Retinal pigment epithelial cell (primary cell): ENCODE measurements around the gene AGBL4.

Source experiments
- DNase-seq: peaks from one replicate; pipeline ENCODE4 v3.0.0-alpha.2; 2010; ENCODE audit warnings: low read depth
- H3K4me3 ChIP-seq: 2 replicates; pipeline ENCODE4 v1.5.1; 2011; ENCODE audit warnings: mild to moderate bottlenecking, low read length, control low read depth, moderate library complexity
- CTCF ChIP-seq: conservative IDR thresholded peaks from 2 replicates; pipeline ENCODE4 v1.5.1; 2011; ENCODE audit warnings: low read depth, low read length, control low read depth, inconsistent platforms

The AGBL4 gene

DNA sequence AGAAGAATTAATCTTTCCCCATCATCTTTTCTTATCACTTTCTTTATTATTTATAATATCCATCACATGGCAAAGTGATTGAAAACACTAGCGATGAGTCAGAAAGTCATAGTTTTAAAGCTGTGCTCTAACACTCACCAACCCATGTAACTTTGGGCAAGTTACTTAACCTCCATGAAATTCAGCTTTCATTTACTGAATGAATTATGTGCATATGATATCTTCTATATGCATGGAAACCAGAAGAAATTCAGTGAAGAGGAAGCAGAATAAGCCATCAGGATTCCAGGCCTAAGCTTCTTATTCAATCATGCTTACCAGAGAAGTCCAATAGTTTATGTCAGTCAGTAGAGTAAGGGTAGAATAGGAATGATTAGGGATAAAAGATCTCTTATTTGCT lies 300.1 kb downstream of the AGBL4 start:
- no peak for TF ChIP-seq CTCF
- no peak for DNase-seq

DNA sequence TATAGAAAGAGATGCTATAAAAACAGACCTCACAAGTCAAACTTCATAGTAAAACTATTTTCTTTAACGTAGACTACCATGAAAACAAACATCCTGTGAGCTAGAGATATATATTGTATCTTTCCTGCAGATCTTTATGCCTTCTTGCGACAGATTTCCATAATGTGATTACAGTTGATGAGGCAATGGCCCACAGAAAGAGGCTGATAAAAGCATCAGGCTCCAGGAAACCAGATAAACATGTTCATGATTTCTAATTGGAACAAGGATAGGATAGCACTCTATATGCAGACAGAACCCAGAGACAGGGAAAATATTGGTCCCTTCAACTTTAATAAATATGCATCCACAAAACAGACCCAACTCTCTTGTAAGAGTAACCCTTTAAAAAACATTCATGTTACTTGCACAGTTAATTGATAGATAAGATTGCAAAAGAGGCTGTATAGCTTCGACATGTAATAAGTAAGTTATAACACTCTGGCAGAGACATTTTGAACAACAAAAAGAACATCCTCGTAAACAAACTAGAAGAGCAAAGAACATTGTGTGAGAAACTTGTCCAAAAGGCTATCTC lies 329.4 kb downstream of the AGBL4 start:
- no peak for TF ChIP-seq CTCF
- H3K4me3 ChIP-seq, result no peak overlapping the region

More for the DNA sequence above, 300.1 kb downstream of the AGBL4 start:
- no peak overlapping the region for H3K4me3 ChIP-seq

GRCh38 chr1:49686107-49686506 lies 337.6 kb downstream of the AGBL4 start:
- DNase-seq, result peak; percentile 53
- no peak for TF ChIP-seq CTCF
- no peak overlapping the region for H3K4me3 ChIP-seq

More for the DNA sequence above, 329.4 kb downstream of the AGBL4 start:
- DNase-seq, result no peak

GRCh38 chr1:49677706-49678105 lies 346.0 kb downstream of the AGBL4 start:
- H3K4me3 ChIP-seq, result no peak overlapping the region
- no peak for TF ChIP-seq CTCF
- DNase-seq, result no peak

DNA sequence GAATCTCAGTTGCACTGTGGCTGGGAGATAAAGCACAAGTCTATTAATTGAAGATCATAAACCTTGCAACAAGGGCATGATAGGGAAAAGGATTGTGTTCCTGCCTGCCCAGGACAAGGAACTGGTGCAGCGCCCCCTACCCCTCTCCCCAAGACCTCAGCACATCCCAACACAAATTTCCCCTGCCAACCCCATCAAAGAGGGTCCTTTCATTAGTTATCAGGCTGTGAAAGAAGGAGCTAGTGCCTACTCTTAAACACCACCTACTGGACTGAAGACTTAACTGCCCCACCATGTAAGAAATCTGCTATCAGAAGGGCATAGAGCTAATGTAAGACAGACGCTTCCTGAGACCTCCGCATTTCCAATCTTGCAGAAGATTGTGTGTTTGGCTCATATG lies 372.6 kb downstream of the AGBL4 start:
- H3K4me3 ChIP-seq, result no peak overlapping the region
- DNase-seq, result no peak
- no peak for TF ChIP-seq CTCF

DNA sequence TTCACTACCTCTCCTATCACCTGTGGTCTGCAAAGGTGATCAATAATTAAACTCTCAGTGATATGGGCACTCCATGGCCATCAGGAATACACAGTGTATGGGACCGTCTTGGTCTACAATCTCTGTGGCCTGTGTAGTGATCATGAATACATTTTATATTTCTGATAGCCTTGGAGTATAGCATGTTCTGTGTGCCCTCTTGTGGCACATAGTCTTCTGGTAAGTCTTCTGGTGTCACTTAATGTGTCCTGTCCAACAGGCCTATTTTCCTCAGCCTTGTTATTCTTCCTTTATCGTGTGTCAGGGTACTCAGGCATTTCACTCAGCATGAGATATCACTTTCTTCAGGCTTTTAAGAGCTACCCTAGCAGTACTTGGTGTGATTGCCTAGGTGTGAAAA lies 393.6 kb downstream of the AGBL4 start:
- no peak overlapping the region for H3K4me3 ChIP-seq
- peak; percentile 6 for DNase-seq
- peak; percentile 44 for TF ChIP-seq CTCF

DNA sequence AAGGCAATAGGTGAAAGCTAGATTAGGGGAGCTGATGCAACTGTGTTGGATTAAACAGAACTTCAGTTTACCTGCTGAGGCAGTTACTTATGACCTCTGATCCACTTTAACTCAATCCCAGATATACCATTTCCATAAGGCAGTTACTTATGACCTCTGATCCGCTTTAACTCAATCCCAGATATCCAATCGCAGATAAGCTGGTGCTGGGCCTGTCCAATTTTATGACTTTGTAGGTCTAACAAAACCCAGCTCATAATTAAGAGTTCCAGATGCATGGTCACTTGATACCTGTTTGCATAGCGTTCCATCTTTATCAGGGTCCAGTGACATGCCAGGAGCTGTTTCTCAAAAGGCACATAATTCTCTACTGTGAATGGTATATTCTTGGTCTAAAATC lies 396.0 kb downstream of the AGBL4 start:
- no peak for DNase-seq
- H3K4me3 ChIP-seq, result no peak overlapping the region
- TF ChIP-seq CTCF, result no peak
